ENCODE results near the gene C22orf15.
"Not testable (repeated sequence)": the region's sequence is repeated elsewhere in the genome, so short reads cannot be mapped to it uniquely, and the experiment has no call there.

C22orf15 gene

GRCh38 chr22:23762842-23763578 lies at the start of gene C22orf15:
TSS of gene C22orf15 (plus strand) at chr22:23762990. CDS start at chr22:23763307, 317 bp downstream.
- no peak for DNase-seq

GRCh38 chr22:23713696-23714595 lies 48.8 kb upstream of the C22orf15 start:
- DNase-seq = no peak

- DNase-seq = no peak
Measured at GRCh38 chr22:23714596-23715578, 47.9 kb upstream of the C22orf15 start.

- DNase-seq = no peak
Measured at GRCh38 chr22:23715806-23716375, 46.9 kb upstream of the C22orf15 start.

GRCh38 chr22:23716811-23717801 lies 45.7 kb upstream of the C22orf15 start:
- DNase-seq = peak; percentile 88

- DNase-seq = no peak
Measured at GRCh38 chr22:23718371-23719165, 44.2 kb upstream of the C22orf15 start.

GRCh38 chr22:23720855-23721254 lies 41.9 kb upstream of the C22orf15 start:
- DNase-seq = no peak

GRCh38 chr22:23722160-23722559 lies 40.6 kb upstream of the C22orf15 start:
- DNase-seq = no peak

- DNase-seq = no peak
Measured at GRCh38 chr22:23722724-23723123, 40.1 kb upstream of the C22orf15 start.

- not testable (repeated sequence) for DNase-seq
Measured at GRCh38 chr22:23728108-23728507, 34.7 kb upstream of the C22orf15 start.

GRCh38 chr22:23737696-23738095 lies 25.1 kb upstream of the C22orf15 start:
- DNase-seq = no peak

GRCh38 chr22:23742505-23743264 lies 20.1 kb upstream of the C22orf15 start:
- DNase-seq = no peak

- DNase-seq = no peak
Measured at GRCh38 chr22:23743303-23743705, 19.5 kb upstream of the C22orf15 start.

- DNase-seq = no peak
Measured at GRCh38 chr22:23744001-23744400, 18.8 kb upstream of the C22orf15 start.

GRCh38 chr22:23744485-23744884 lies 18.3 kb upstream of the C22orf15 start:
- DNase-seq = no peak

GRCh38 chr22:23745791-23746190 lies 17.0 kb upstream of the C22orf15 start:
- DNase-seq = no peak

- DNase-seq = no peak
Measured at GRCh38 chr22:23749841-23750301, 12.9 kb upstream of the C22orf15 start.

GRCh38 chr22:23750367-23750713 lies 12.4 kb upstream of the C22orf15 start:
- no peak for DNase-seq

GRCh38 chr22:23750714-23751440 lies 11.9 kb upstream of the C22orf15 start, which contains the start of gene ZNF70:
TSS of gene ZNF70 (minus strand) at chr22:23751112. CDS start at chr22:23745140, 5,972 bp downstream.
- DNase-seq = peak; percentile 79
